Esophagus squamous epithelium (tissue), 5 donors: ENCODE measurements around the gene INAFM2. TPM values are rescaled to one million over a fixed set of nuclear protein-coding genes. Genes with fewer than 3 reads are reported as not detected.

ENCODE experiments used
- DNase-seq: peaks from one replicate; lab custom pipeline; 2025; lab: John Stamatoyannopoulos, UW
- H3K27ac ChIP-seq, 4 donors: fragments of 200-600 bp; sonication (generic); one replicate each; pipeline ENCODE4 v1.5.1; 2016 to 2019; ENCODE audit warnings: mild to moderate bottlenecking in 1 of 4
- H3K27me3 ChIP-seq, 4 donors: fragments of 200-600 bp; sonication (generic); 1 replicate in 3 of 4; 2 replicates in 1 of 4; pipeline versions ENCODE4 v1.5.1 to v1.6.0; 2017 to 2021; ENCODE audit warnings: antibody characterized with exemption in 1 of 4
- H3K36me3 ChIP-seq, 3 donors: fragments of 200-600 bp; sonication (generic); one replicate each; pipeline ENCODE4 v1.5.1; 2016 to 2019
- H3K4me1 ChIP-seq, 3 donors: fragments of 200-600 bp; sonication (generic); one replicate each; pipeline ENCODE4 v1.5.1; 2017 to 2019
- H3K4me3 ChIP-seq, 4 donors: fragments of 200-600 bp; sonication (generic); 1 replicate in 3 of 4; 2 replicates in 1 of 4; pipeline ENCODE4 v1.5.1; 2016 to 2019; ENCODE audit warnings: mild to moderate bottlenecking in 2 of 4, moderate library complexity in 1 of 4
- H3K9me3 ChIP-seq, 3 donors: fragments of 200-600 bp; sonication (generic); one replicate each; pipeline ENCODE4 v1.5.1; 2016 to 2019
- POLR2A ChIP-seq, 4 donors: fragments of 450-650 bp; IDR thresholded peaks; one replicate each; pipeline ENCODE4 v1.6.1; 2017; ENCODE audit warnings: antibody characterized with exemption in 4 of 4, mild to moderate bottlenecking in 4 of 4, moderate library complexity in 3 of 4
- WGBS, 2 donors: methylation state at CpG; one replicate each; pipeline ENCODE4 v1.1.5; 2018; 5-methylcytosine and 5-hydroxymethylcytosine counted together
- intact Hi-C: fragments of 100-400 bp; cut with DNase I; formaldehyde crosslinking; loops from one replicate; pipeline ENCODE4 v1.15.0; 2022
- total RNA-seq, 4 donors: library from RNA; depleted of rRNA; stranded (reverse); fragments of >200 nt; gene quantifications; one replicate each; pipeline ENCODE4 v1.1.0, GENCODE V29; 2016
- TF ChIP-seq, protein P1 (sequence below), 6 experiments: fragments of 450-650 bp in 4 of 6; fragments of 200-600 bp in 2 of 6; sonication (generic) in 2 of 6; IDR thresholded peaks; one replicate each; pipeline ENCODE4 v1.5.1; 2016 to 2019; ENCODE audit warnings: antibody characterized with exemption in 6 of 6, mild to moderate bottlenecking in 4 of 6, moderate library complexity in 4 of 6
- donor health status: DM: yes; HTN: yes; CAD: no.

The INAFM2 gene
- total RNA-seq, 4 donors from 2014 or later: 4.7 to 10.1 (median 8.1) TPM

DNA sequence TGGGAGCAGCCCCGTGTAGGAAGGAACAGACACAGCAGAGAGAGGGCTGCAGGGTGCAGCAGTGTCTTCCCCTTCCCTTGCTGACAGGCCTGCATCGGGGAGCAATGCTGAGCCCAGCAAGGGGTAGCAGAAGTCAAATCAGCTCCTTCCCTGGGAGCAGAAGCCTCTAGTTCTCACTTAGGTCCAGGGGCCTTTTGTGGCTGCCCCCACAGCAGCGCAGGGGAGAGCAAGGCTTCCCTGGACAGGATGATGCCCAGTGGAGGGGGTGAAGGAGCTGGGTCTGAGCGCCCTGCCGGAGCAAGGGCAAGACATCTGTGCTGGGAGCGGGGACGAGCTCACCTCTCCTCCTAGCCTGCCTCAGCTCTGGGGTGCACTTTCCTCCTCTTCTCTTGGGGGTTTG, 16.6 kb upstream of the INAFM2 start:
- Histone ChIP-seq H3K9me3 (no peaks in the 10 kb centered on the region), H3K27me3 (peaks cover 0 to 62% (median 0%) of the 10 kb centered on the region in 4 donors), H3K27ac (peak overlapping the region in 2 of 4 donors; percentile 81 to 83), H3K36me3 (no peaks in the 10 kb centered on the region), H3K4me1 (peaks cover 0 to 4% (median 0%) of the 10 kb centered on the region in 3 donors), H3K4me3 (peak overlapping the region; percentile 11 to 57 (median 32))
- intact Hi-C loops: no loop called here
- no peak for DNase-seq
- TF ChIP-seq POLR2A (IDR thresholded peaks at IDR 0.05): no peak
- TF ChIP-seq, protein P1, sequence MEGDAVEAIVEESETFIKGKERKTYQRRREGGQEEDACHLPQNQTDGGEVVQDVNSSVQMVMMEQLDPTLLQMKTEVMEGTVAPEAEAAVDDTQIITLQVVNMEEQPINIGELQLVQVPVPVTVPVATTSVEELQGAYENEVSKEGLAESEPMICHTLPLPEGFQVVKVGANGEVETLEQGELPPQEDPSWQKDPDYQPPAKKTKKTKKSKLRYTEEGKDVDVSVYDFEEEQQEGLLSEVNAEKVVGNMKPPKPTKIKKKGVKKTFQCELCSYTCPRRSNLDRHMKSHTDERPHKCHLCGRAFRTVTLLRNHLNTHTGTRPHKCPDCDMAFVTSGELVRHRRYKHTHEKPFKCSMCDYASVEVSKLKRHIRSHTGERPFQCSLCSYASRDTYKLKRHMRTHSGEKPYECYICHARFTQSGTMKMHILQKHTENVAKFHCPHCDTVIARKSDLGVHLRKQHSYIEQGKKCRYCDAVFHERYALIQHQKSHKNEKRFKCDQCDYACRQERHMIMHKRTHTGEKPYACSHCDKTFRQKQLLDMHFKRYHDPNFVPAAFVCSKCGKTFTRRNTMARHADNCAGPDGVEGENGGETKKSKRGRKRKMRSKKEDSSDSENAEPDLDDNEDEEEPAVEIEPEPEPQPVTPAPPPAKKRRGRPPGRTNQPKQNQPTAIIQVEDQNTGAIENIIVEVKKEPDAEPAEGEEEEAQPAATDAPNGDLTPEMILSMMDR (IDR thresholded peaks at IDR 0.05): no peak
- WGBS, 2 donors: 68% methylated on average over 4 of the region's 7 CpGs; no CpG with 5 or more reads in 1 of the 2 donors

DNA sequence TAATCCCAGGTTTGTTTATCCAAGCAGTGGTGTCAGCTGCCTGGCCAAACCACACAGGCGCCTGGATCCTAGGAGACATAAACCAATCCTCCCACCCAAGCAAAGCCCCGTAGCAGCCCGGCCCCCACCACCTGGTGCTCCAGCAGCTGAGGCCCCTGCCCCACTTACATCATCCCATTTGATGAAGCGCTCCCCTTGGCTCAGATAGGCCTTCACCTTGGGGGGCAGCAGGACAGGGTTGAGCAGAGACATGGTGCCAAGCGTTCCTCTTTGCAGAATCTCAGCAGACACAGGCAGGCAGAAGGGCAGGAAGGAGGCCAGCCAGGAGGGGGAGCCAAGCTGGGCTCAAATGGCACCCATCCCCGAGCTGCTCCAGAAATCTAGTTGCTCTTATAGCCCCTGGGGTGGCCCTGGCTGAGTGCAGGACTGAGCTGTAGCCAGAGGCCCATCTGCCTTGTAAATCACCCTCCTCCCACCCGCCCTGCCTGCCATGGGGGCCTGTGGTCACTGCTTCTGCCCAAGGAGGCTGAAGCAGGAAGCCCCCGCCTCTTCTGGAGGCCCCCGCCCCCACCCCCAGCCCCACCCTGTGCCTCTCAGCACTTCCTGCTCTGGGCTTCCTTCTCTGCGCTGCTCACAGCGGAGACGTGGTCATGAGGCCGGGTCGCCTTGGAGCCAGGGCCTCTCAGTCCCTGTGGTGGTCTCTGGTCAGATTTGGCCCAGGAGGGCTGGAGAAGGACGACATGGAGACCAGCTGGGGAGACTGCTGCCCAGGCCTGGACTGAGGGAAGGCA, 15.9 kb upstream of the INAFM2 start, which contains the start of gene PLCB2:
TSS of gene PLCB2 (minus strand) at position 515 of the 791 bp plus-strand sequence. CDS start at position 252, 263 bp downstream.
- H3K4me3 ChIP-seq: peak within 1 kb of the TSS; percentile 12 to 57 (median 32)
- DNase-seq: no peak
- TF ChIP-seq, protein P1 (IDR thresholded peaks at IDR 0.05): peak in 2 of 6 experiments; percentile 11 to 17
- TF ChIP-seq POLR2A (IDR thresholded peaks at IDR 0.05): peak in 1 of 4 donors; percentile 32
- no peaks in the 10 kb centered on the region for H3K36me3 ChIP-seq
- H3K27me3 ChIP-seq: peaks cover 0 to 63% (median 0%) of the 10 kb centered on the region in 4 donors
- WGBS, 2 donors: 24 to 49% methylated on average over 3 to 4 of the region's 15 CpGs
- H3K27ac ChIP-seq: peak within 1 kb of the TSS; percentile 56 to 83 (median 74)
- intact Hi-C loops: no loop called here
- H3K9me3 ChIP-seq: no peaks in the 10 kb centered on the region
- H3K4me1 ChIP-seq: peaks cover 0 to 4% (median 0%) of the 10 kb centered on the region in 3 donors

DNA sequence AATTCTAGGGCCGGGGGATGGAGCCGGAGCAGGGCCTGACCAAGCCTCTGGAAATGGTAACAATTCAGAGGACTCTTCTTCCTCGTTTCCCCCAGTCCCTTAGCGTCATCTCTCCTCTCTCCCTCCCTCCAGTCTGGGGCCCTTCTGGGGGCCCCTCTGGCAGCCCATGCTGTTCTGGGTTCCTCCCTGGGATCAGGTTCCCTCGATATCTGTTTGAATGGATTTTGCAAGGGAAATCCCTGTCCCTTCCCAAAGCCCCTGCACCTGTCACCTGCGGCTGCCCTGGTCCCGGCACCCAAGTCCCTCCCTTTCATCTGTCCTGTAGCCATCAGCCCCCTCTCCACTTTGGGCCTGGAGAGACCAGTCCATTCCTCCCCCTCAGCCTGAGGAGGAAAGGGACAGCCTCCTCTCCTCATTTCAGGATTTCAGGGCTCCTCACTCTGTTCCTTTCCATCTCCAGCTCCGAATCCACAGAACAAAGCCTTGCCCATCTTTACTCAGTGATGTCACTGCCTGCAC, 14.1 kb upstream of the INAFM2 start:
- Histone ChIP-seq H3K4me3 (no peak overlapping the region), H3K27ac (no peak overlapping the region)
- TF ChIP-seq, protein P1 (IDR thresholded peaks at IDR 0.05): no peak
- TF ChIP-seq POLR2A (IDR thresholded peaks at IDR 0.05): no peak

DNA sequence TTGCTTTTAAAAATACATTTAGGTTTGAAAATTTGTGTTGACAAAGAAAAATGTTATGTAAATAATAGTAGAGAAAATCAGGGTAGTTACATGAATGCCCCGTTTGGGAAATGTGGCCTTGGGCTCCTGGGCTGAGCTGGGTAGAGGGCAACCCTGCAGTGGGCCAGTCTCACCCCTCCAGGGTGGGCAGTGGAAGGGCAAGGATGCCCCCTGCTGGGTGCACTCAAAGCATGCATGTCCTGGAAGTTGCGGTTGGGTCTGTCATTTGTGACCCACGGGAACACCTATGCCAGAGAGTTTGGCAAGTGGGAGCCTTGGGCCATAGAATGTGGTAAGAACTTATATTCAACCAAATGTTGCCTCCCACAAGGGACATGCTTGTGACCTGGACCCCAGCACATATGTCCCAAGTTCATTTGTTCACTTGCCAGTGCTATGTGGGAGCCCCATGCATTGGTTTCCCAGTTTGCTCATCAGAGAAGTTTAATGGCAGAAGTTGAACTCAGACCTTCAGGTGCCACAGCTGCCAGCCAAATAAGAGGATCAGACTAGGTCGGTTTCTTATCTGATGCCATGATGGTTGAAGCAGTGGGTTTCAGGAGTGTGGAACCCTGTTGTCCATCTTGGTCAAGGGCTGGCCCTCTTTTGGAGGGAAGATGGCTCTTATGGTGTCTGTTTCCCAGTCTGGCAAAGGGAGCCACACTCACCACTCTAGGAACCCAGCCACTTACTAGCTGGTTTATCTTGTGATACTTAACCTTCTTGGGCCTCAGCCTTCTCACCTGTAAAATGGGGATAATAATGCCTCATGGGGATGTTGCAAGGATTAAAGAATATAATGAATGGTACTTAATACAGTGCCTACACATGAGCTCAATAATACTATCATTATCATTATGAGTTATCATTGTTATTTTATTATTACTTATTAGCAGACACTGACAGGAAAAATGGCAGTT, 13.2 kb upstream of the INAFM2 start:
- Histone ChIP-seq H3K4me3 (no peak overlapping the region), H3K4me1 (peaks cover 6 to 16% (median 7%) of the 10 kb centered on the region in 3 donors), H3K27me3 (peaks cover 0 to 69% (median 0%) of the 10 kb centered on the region in 4 donors), H3K9me3 (no peaks in the 10 kb centered on the region), H3K27ac (no peak overlapping the region), H3K36me3 (no peaks in the 10 kb centered on the region)
- TF ChIP-seq, protein P1 (IDR thresholded peaks at IDR 0.05): peak; percentile 38 to 70 (median 56)
- TF ChIP-seq POLR2A (IDR thresholded peaks at IDR 0.05): no peak
- WGBS, 2 donors: 10 to 20% methylated on average over 1 to 4 of the region's 4 CpGs
- intact Hi-C loops: no loop called here
- no peak for DNase-seq

More for the DNA sequence above, 14.1 kb upstream of the INAFM2 start:
- DNase-seq: no peak
- Histone ChIP-seq H3K27me3 (peaks cover 0 to 61% (median 0%) of the 10 kb centered on the region in 4 donors), H3K36me3 (no peaks in the 10 kb centered on the region), H3K4me1 (peaks cover 6 to 16% (median 7%) of the 10 kb centered on the region in 3 donors), H3K9me3 (no peaks in the 10 kb centered on the region)
- 76 to 84% methylated on average over 4 to 7 of the region's 8 CpGs for WGBS, 2 donors
- intact Hi-C loops: no loop called here
